Measurements from ENCODE around the gene HIVEP3.

Gene HIVEP3

GRCh38 chr1:41919764-41920397, 1.2 kb upstream of the HIVEP3 start:
- no peak for FAIRE-seq

- FAIRE-seq = no peak
Measured at GRCh38 chr1:41919131-41919530, 409 bp upstream of the HIVEP3 start.

GRCh38 chr1:41917835-41918449, 780 bp downstream of the HIVEP3 start:
- no peak for FAIRE-seq

- FAIRE-seq = no peak
Measured at GRCh38 chr1:41917076-41917475, 1.6 kb downstream of the HIVEP3 start.

- FAIRE-seq = no peak
Measured at GRCh38 chr1:41915786-41916571, 2.7 kb downstream of the HIVEP3 start.

- FAIRE-seq = no peak
Measured at GRCh38 chr1:41914516-41914915, 4.2 kb downstream of the HIVEP3 start.

GRCh38 chr1:41913014-41913413, 5.7 kb downstream of the HIVEP3 start:
- FAIRE-seq = no peak

- FAIRE-seq = no peak
Measured at GRCh38 chr1:41908288-41908895, 10.3 kb downstream of the HIVEP3 start.

GRCh38 chr1:41907446-41907845, 11.3 kb downstream of the HIVEP3 start:
- no peak for FAIRE-seq

GRCh38 chr1:41906943-41907342, 11.8 kb downstream of the HIVEP3 start:
- FAIRE-seq = no peak

- no peak for FAIRE-seq
Measured at GRCh38 chr1:41905093-41905675, 13.5 kb downstream of the HIVEP3 start.

- FAIRE-seq = no peak
Measured at GRCh38 chr1:41902664-41903063, 16.1 kb downstream of the HIVEP3 start.

GRCh38 chr1:41902159-41902577, 16.6 kb downstream of the HIVEP3 start:
- FAIRE-seq = no peak

GRCh38 chr1:41901551-41901950, 17.2 kb downstream of the HIVEP3 start:
- no peak for FAIRE-seq

GRCh38 chr1:41900603-41901444, 17.9 kb downstream of the HIVEP3 start:
- FAIRE-seq = no peak

GRCh38 chr1:41898191-41898713, 20.5 kb downstream of the HIVEP3 start:
- no peak for FAIRE-seq

GRCh38 chr1:41895552-41895951, 23.2 kb downstream of the HIVEP3 start:
- no peak for FAIRE-seq

- no peak for FAIRE-seq
Measured at GRCh38 chr1:41894808-41895483, 23.8 kb downstream of the HIVEP3 start.

GRCh38 chr1:41894101-41894807, 24.5 kb downstream of the HIVEP3 start:
- no peak for FAIRE-seq

GRCh38 chr1:41892301-41892781, 26.4 kb downstream of the HIVEP3 start:
- no peak for FAIRE-seq
